Tibial nerve (tissue), 4 donors: ENCODE data around the gene HSD17B1. TPM values are rescaled to one million over a fixed set of nuclear protein-coding genes. Genes with fewer than 3 reads are reported as not detected.

Experiments
- DNase-seq, 2 donors: peaks; one replicate each; pipeline ENCODE4 v3.0.0-alpha.2; 2019; ENCODE audit warnings: low spot score in 2 of 2
- H3K27ac ChIP-seq, 4 donors: fragments of 200-600 bp; sonication (generic) in 3 of 4; one replicate each; pipeline ENCODE4 v1.5.1; 2017 to 2019; ENCODE audit warnings: mild to moderate bottlenecking in 1 of 4
- H3K27me3 ChIP-seq, 2 donors: fragments of 200-600 bp; sonication (generic) in 1 of 2; one replicate each; pipeline versions ENCODE4 v1.5.1 to v1.6.0; 2017 to 2019
- H3K36me3 ChIP-seq, 3 donors: fragments of 200-600 bp; sonication (generic); one replicate each; pipeline ENCODE4 v1.5.1; 2018 to 2019
- H3K4me1 ChIP-seq, 4 donors: fragments of 200-600 bp; sonication (generic) in 3 of 4; one replicate each; pipeline ENCODE4 v1.5.1; 2017 to 2019
- H3K4me3 ChIP-seq, 4 donors: fragments of 200-600 bp; sonication (generic) in 3 of 4; one replicate each; pipeline ENCODE4 v1.5.1; 2017 to 2019; ENCODE audit warnings: mild to moderate bottlenecking in 1 of 4, moderate library complexity in 1 of 4
- H3K9me3 ChIP-seq, 4 donors: fragments of 200-600 bp; sonication (generic) in 3 of 4; one replicate each; pipeline ENCODE4 v1.5.1; 2017 to 2019
- CTCF ChIP-seq, 5 experiments: fragments of 200-600 bp in 3 of 5; fragments of 450-650 bp in 2 of 5; sonication (generic) in 3 of 5; IDR thresholded peaks; one replicate each; pipeline ENCODE4 v1.5.1; 2016 to 2019; ENCODE audit warnings: antibody characterized with exemption in 5 of 5, mild to moderate bottlenecking in 3 of 5, moderate library complexity in 2 of 5
- EP300 ChIP-seq, 2 donors: sonication (generic); formaldehyde crosslinking; IDR thresholded peaks; one replicate each; pipeline ENCODE4 v1.6.1; 2017; ENCODE audit warnings: antibody characterized with exemption in 2 of 2, mild to moderate bottlenecking in 1 of 2
- POLR2A ChIP-seq, 2 donors: fragments of 450-650 bp; IDR thresholded peaks; one replicate each; pipeline ENCODE4 v1.6.1; 2017; ENCODE audit warnings: antibody characterized with exemption in 2 of 2, mild to moderate bottlenecking in 2 of 2, moderate library complexity in 2 of 2
- WGBS, 2 donors: methylation state at CpG; one replicate each; pipeline ENCODE4 v1.1.5; 2018; 5-methylcytosine and 5-hydroxymethylcytosine counted together
- total RNA-seq, 4 donors: library from RNA; depleted of rRNA; stranded (reverse); fragments of >200 nt; gene quantifications; one replicate each; pipeline ENCODE4 v1.1.0, GENCODE V29; 2016

The HSD17B1 gene
- total RNA-seq, 4 donors from 2014 or later: 0.78 to 4.4 (median 3.7) TPM

DNA sequence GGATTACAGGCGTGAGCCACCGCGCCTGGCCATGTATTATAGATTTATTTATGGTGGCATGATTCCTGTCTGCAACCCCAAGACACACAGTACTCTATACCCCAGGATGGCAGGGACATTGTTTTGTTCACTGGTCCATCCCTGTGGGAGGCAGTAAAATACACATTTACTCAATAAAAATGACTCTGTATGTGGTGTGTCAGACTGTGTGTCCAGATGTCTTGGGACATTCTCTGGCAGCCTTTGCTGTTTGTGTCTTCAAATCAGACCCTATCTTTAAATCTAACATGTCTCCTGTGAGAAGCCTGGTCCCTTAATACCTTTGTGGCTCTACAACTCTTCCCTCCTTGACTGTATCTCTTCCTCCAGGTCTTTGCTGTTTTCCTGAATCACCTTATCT lies 7.5 kb downstream of the HSD17B1 start:
- H3K9me3 ChIP-seq: no peaks in the 10 kb centered on the region
- no peak for DNase-seq
- 59 to 82% methylated on average over 3 of the region's 3 CpGs for WGBS, 2 donors
- no peak overlapping the region for H3K4me3 ChIP-seq
- peaks cover 0 to 17% (median 5%) of the 10 kb centered on the region in 3 donors for H3K36me3 ChIP-seq
- peaks cover 0 to 57% (median 23%) of the 10 kb centered on the region in 4 donors for H3K4me1 ChIP-seq
- H3K27me3 ChIP-seq: no peaks in the 10 kb centered on the region
- peak overlapping the region in 1 of 4 donors; percentile 4 for H3K27ac ChIP-seq
- TF ChIP-seq CTCF (IDR thresholded peaks at IDR 0.05) (no peak), POLR2A (IDR thresholded peaks at IDR 0.05) (no peak), EP300 (IDR thresholded peaks at IDR 0.05) (no peak)

DNA sequence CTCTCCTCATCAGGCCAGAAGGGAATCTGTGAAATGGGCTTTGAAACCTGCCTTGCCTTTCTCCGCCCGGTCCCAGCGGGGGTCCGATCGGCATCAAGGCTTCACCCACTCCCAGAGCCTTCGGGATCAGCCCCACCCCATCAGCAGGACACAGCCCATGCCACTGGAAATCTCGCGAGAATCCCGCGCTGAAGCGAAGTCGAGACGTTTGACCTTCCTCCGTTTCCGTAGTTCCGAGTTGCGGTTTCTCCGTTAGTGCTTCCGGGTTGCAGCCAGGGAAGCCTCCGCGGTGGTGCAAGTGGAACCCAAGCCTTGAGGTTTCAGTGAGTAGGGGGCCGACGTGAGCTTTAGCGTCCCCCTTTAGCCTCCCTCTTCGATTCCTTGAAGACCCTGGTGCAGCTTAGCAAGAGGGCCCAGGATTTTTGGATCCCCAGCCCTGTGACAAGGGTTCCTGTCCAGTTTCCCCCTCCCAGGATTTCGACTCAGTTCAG lies 9.2 kb downstream of the HSD17B1 start, which contains the start of gene COASY:
Gene COASY, plus strand, starts transcription at position 252 of the 491 bp plus-strand sequence. CDS start 475 bp downstream, outside the sequence.
- Histone ChIP-seq H3K4me1 (peaks cover 0 to 58% (median 29%) of the 10 kb centered on the region in 4 donors), H3K27ac (peak within 1 kb of the TSS; percentile 78 to 95 (median 88)), H3K36me3 (peaks cover 0 to 24% (median 13%) of the 10 kb centered on the region in 3 donors), H3K4me3 (peak within 1 kb of the TSS; percentile 66 to 79 (median 76)), H3K27me3 (no peaks in the 10 kb centered on the region), H3K9me3 (no peaks in the 10 kb centered on the region)
- peak; percentile 93 to 97 for DNase-seq
- 0 to 1% methylated on average over 12 to 23 of the region's 26 CpGs for whole genome bisulfite sequencing, 2 donors
- TF ChIP-seq CTCF (IDR thresholded peaks at IDR 0.05) (peak in 1 of 5 experiments; percentile 39), EP300 (IDR thresholded peaks at IDR 0.05) (peak; percentile 80 to 96), POLR2A (IDR thresholded peaks at IDR 0.05) (peak in 1 of 2 donors; percentile 43)

DNA sequence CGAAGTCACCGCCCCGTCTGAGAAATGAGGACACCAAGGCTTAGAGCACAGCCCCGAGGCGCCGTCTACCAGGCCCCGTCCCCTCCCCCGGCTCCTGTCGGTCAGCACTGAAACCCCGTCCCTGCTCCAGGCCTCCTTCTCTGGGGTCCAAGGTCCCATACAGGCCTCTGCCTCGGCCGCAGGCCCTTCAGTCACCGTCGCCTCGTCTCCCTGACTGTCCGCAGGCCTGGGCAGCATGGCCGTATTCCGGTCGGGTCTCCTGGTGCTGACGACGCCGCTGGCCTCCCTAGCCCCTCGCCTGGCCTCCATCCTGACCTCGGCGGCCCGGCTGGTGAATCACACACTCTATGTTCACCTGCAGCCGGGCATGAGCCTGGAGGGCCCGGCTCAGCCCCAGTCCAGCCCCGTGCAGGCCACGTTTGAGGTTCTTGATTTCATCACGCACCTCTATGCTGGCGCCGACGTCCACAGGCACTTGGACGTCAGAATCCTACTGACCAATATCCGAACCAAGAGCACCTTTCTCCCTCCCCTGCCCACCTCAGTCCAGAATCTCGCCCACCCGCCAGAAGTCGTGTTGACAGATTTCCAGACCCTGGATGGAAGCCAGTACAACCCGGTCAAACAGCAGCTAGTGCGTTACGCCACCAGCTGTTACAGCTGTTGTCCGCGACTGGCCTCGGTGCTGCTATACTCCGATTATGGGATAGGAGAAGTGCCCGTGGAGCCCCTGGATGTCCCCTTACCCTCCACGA lies 9.8 kb downstream of the HSD17B1 start:
- Histone ChIP-seq H3K36me3 (peaks cover 0 to 24% (median 13%) of the 10 kb centered on the region in 3 donors), H3K27ac (peak overlapping the region; percentile 78 to 95 (median 88)), H3K4me1 (peaks cover 0 to 60% (median 30%) of the 10 kb centered on the region in 4 donors), H3K4me3 (peak overlapping the region; percentile 66 to 79 (median 76)), H3K9me3 (no peaks in the 10 kb centered on the region), H3K27me3 (no peaks in the 10 kb centered on the region)
- TF ChIP-seq POLR2A (IDR thresholded peaks at IDR 0.05) (no peak), CTCF (IDR thresholded peaks at IDR 0.05) (no peak), EP300 (IDR thresholded peaks at IDR 0.05) (no peak)
- WGBS, 2 donors: 11 to 22% methylated on average over 29 to 43 of the region's 48 CpGs
- no peak for DNase-seq

DNA sequence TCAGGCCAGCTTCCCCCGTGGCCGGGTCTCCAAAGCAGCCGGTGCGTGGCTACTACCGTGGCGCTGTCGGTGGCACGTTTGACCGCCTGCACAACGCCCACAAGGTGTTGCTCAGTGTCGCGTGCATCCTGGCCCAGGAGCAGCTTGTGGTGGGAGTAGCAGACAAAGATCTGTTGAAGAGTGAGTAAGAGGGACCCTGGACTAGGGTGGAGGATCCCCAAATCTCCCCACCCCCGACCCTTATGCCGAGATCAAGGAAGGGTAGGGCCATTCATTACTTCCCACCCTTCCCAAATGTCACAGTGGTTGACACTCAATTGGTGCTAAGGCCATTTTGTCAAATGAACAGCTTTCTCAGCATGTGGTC lies 10.4 kb downstream of the HSD17B1 start:
- H3K27me3 ChIP-seq: no peaks in the 10 kb centered on the region
- H3K36me3 ChIP-seq: peaks cover 0 to 24% (median 13%) of the 10 kb centered on the region in 3 donors
- peak overlapping the region in 3 of 4 donors; percentile 84 to 95 (median 91) for H3K27ac ChIP-seq
- peaks cover 0 to 65% (median 36%) of the 10 kb centered on the region in 4 donors for H3K4me1 ChIP-seq
- H3K9me3 ChIP-seq: no peaks in the 10 kb centered on the region
- H3K4me3 ChIP-seq: peak overlapping the region; percentile 66 to 79 (median 76)
- no peak for TF ChIP-seq CTCF (IDR thresholded peaks at IDR 0.05)
- TF ChIP-seq POLR2A (IDR thresholded peaks at IDR 0.05): no peak
- TF ChIP-seq EP300 (IDR thresholded peaks at IDR 0.05): no peak
- no peak for DNase-seq
- WGBS, 2 donors: 73 to 76% methylated on average over 14 of the region's 14 CpGs

DNA sequence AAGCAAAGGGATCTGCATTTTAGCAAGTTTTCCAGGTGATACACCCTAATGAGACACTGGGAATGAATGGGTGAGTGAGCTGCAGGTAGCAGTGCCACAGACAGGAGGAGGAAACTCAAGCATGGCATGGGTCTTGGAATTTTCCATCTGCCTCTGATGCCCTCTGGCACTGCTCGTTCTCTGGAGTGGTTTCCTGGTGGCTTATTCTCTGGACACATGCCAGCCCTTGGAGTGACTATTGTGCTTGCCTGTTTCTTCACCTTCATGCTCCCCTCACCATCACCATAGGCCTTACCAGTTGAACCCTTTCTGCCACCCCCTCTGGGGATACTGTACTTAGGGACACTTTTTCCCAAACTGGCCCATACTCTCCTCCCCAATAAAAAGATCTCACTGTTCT lies 10.8 kb downstream of the HSD17B1 start:
- peaks cover 0 to 70% (median 40%) of the 10 kb centered on the region in 4 donors for H3K4me1 ChIP-seq
- DNase-seq: no peak
- no peak overlapping the region for H3K27ac ChIP-seq
- peaks cover 0 to 28% (median 15%) of the 10 kb centered on the region in 3 donors for H3K36me3 ChIP-seq
- H3K4me3 ChIP-seq: peak overlapping the region in 2 of 4 donors; percentile 76 to 77
- no peaks in the 10 kb centered on the region for H3K9me3 ChIP-seq
- no peak for TF ChIP-seq CTCF (IDR thresholded peaks at IDR 0.05)
- no peak for TF ChIP-seq EP300 (IDR thresholded peaks at IDR 0.05)
- no peak for TF ChIP-seq POLR2A (IDR thresholded peaks at IDR 0.05)
- no peaks in the 10 kb centered on the region for H3K27me3 ChIP-seq
- 27 to 41% methylated on average over 1 of the region's 1 CpG for WGBS, 2 donors
